A549 (cell line): ENCODE data around the gene P3H1. TPM values are rescaled to one million over a fixed set of nuclear protein-coding genes. Genes with fewer than 3 reads are reported as not detected.

Experiments used
- ATAC-seq, 2 experiments: fragments of 200-7000 bp in 1 of 2; fragments of >200 bp in 1 of 2; cut with Nextera tagmentation in 1 of 2; cut with Tn5 transposase in 1 of 2; 3 replicates each; pipeline versions ENCODE4 v1.8.0 to v1.9.1; 2018 to 2020; ENCODE audit warnings: mild to moderate bottlenecking in 1 of 2, moderate library complexity in 1 of 2
- CTCF ChIA-PET: fragments of 300-600 bp; sonication (Branson Sonifier 250); formaldehyde crosslinking; extraction: SDS; loops from one replicate; lab custom pipeline; 2021; ENCODE audit warnings: antibody characterized with exemption, inconsistent platforms; lab: Yijun Ruan, JAX
- POLR2A ChIA-PET: fragments of 350-600 bp; formaldehyde crosslinking; extraction: SDS; loops from one replicate; lab custom pipeline; 2021; ENCODE audit warnings: antibody characterized with exemption, inconsistent platforms; lab: Yijun Ruan, JAX
- DNase-seq, 2 experiments: peaks; one replicate each; pipeline versions ENCODE4 v3.0.0 to v3.0.0-alpha.2; 2011 to 2016; ENCODE audit warnings: low read depth in 1 of 2, low spot score in 1 of 2
- FAIRE-seq: peaks from 2 replicates; lab custom pipeline; 2011; peaks lifted over from hg19 to GRCh38; lab: Jason Lieb, UNC
- H3K27ac ChIP-seq, 2 experiments: fragments of >200 bp; sonication (Bioruptor Twin); formaldehyde crosslinking; 3 replicates each; pipeline ENCODE4 v1.5.1; 2016 to 2017
- H3K4me1 ChIP-seq: fragments of >200 bp; sonication (Bioruptor Twin); formaldehyde crosslinking; 3 replicates; pipeline ENCODE4 v1.6.1; 2016
- H3K4me2 ChIP-seq: fragments of >200 bp; sonication (Bioruptor Twin); formaldehyde crosslinking; 3 replicates; pipeline ENCODE4 v1.6.1; 2016
- H3K4me3 ChIP-seq: fragments of >200 bp; sonication (Bioruptor Twin); formaldehyde crosslinking; 3 replicates; pipeline ENCODE4 v1.5.1; 2016
- H3K9me3 ChIP-seq: fragments of >200 bp; sonication (Bioruptor Twin); formaldehyde crosslinking; 3 replicates; pipeline ENCODE4 v1.6.1; 2016
- BCL3 ChIP-seq: fragments of >200 bp; sonication (Bioruptor Twin); formaldehyde crosslinking; IDR thresholded peaks from 3 replicates; pipeline ENCODE4 v1.6.1; 2016
- BHLHE40 ChIP-seq: IDR thresholded peaks from 2 replicates; pipeline ENCODE4 v1.6.1; 2012; ENCODE audit warnings: low read depth, low read length, inconsistent platforms
- CBX2 ChIP-seq: fragments of 200-600 bp; sonication (generic); IDR thresholded peaks from 2 replicates; pipeline ENCODE4 v1.6.1; 2016; ENCODE audit warnings: low read depth, mild to moderate bottlenecking, borderline replicate concordance
- CBX8 ChIP-seq: fragments of 200-600 bp; sonication (generic); IDR thresholded peaks from 2 replicates; pipeline ENCODE4 v1.6.1; 2016
- CHD2 ChIP-seq: fragments of 150-350 bp; IDR thresholded peaks from 2 replicates; pipeline ENCODE4 v1.6.1; 2014; ENCODE audit warnings: low read length; ENCODE audit not compliant: partially characterized antibody
- CTCF ChIP-seq: fragments of >200 bp; sonication (Bioruptor Twin); formaldehyde crosslinking; IDR thresholded peaks from 3 replicates; pipeline ENCODE4 v1.5.1; 2016
- EHMT2 ChIP-seq: fragments of 200-600 bp; sonication (generic); IDR thresholded peaks from 2 replicates; pipeline ENCODE4 v1.6.1; 2016; ENCODE audit warnings: antibody characterized with exemption, low read depth, mild to moderate bottlenecking, moderate library complexity
- ELK1 ChIP-seq: fragments of 150-350 bp; IDR thresholded peaks from 2 replicates; pipeline ENCODE4 v1.6.1; 2014; ENCODE audit warnings: low read depth, mild to moderate bottlenecking, low read length
- GATA3 ChIP-seq: IDR thresholded peaks from 2 replicates; pipeline ENCODE4 v1.6.1; 2012; ENCODE audit warnings: borderline replicate concordance
- HDAC2 ChIP-seq: fragments of 200-600 bp; sonication (generic); IDR thresholded peaks from 2 replicates; pipeline ENCODE4 v1.6.1; 2016
- HEYL ChIP-seq: fragments of 250-450 bp; sonication (Bioruptor Pico); IDR thresholded peaks from 2 replicates; pipeline ENCODE4 v1.8.0; 2021; ENCODE audit warnings: mild to moderate bottlenecking, moderate library complexity
- HOXB13 ChIP-seq: fragments of 250-450 bp; sonication (Bioruptor Pico); IDR thresholded peaks from 2 replicates; pipeline ENCODE4 v1.5.0; 2020; ENCODE audit warnings: low read depth, mild to moderate bottlenecking, moderate library complexity
- HOXB5 ChIP-seq: fragments of 250-450 bp; sonication (Bioruptor Pico); IDR thresholded peaks from 2 replicates; pipeline ENCODE4 v1.5.0; 2020; ENCODE audit warnings: mild to moderate bottlenecking, moderate library complexity
- KDM1A ChIP-seq: fragments of 200-600 bp; sonication (generic); IDR thresholded peaks from 2 replicates; pipeline ENCODE4 v1.6.1; 2016; ENCODE audit warnings: low read depth, mild to moderate bottlenecking
- KDM5A ChIP-seq: fragments of 200-600 bp; sonication (generic); IDR thresholded peaks from 2 replicates; pipeline ENCODE4 v1.6.1; 2016; ENCODE audit warnings: antibody characterized with exemption, mild to moderate bottlenecking
- NPAS2 ChIP-seq: fragments of 250-450 bp; sonication (Bioruptor Pico); IDR thresholded peaks from 2 replicates; pipeline ENCODE4 v1.8.0; 2022; ENCODE audit warnings: mild to moderate bottlenecking, moderate library complexity, borderline replicate concordance
- NR3C1 ChIP-seq: fragments of >200 bp; sonication (Bioruptor Twin); formaldehyde crosslinking; IDR thresholded peaks from 3 replicates; pipeline ENCODE4 v1.6.1; 2017
- PHF8 ChIP-seq: fragments of 200-600 bp; sonication (generic); IDR thresholded peaks from 2 replicates; pipeline ENCODE4 v1.6.1; 2016; ENCODE audit warnings: low read depth, mild to moderate bottlenecking, antibody characterized with exemption, moderate library complexity, borderline replicate concordance
- RARB ChIP-seq: fragments of 250-450 bp; sonication (Bioruptor Pico); IDR thresholded peaks from 2 replicates; pipeline ENCODE4 v1.8.0; 2021; ENCODE audit warnings: mild to moderate bottlenecking, moderate library complexity
- RNF2 ChIP-seq: fragments of 200-600 bp; sonication (generic); IDR thresholded peaks from 2 replicates; pipeline ENCODE4 v1.6.1; 2016; ENCODE audit warnings: low read depth, mild to moderate bottlenecking, antibody characterized with exemption, moderate library complexity, borderline replicate concordance
- SMC3 ChIP-seq: fragments of >200 bp; sonication (Bioruptor Twin); formaldehyde crosslinking; IDR thresholded peaks from 3 replicates; pipeline ENCODE4 v1.6.1; 2018; ENCODE audit warnings: inconsistent platforms
- SREBF2 ChIP-seq: fragments of 450-650 bp; IDR thresholded peaks from 2 replicates; pipeline ENCODE4 v1.6.1; 2014; ENCODE audit warnings: mild to moderate bottlenecking, moderate library complexity
- TFCP2L1 ChIP-seq: fragments of 250-450 bp; sonication (Bioruptor Pico); IDR thresholded peaks from 2 replicates; pipeline ENCODE4 v1.5.0; 2021; ENCODE audit warnings: mild to moderate bottlenecking
- TP53 ChIP-seq: fragments of 250-450 bp; sonication (Bioruptor Pico); IDR thresholded peaks from 2 replicates; pipeline ENCODE4 v1.5.0; 2021; ENCODE audit warnings: mild to moderate bottlenecking, moderate library complexity
- USF2 ChIP-seq: fragments of 450-650 bp; IDR thresholded peaks from 2 replicates; pipeline ENCODE4 v1.6.1; 2014; ENCODE audit warnings: antibody characterized with exemption
- ZNF302 ChIP-seq: fragments of 250-450 bp; sonication (Bioruptor Pico); IDR thresholded peaks from 2 replicates; pipeline ENCODE4 v1.9.0; 2021; ENCODE audit warnings: inconsistent platforms, mild to moderate bottlenecking, moderate library complexity
- ZSCAN20 ChIP-seq: fragments of 250-450 bp; sonication (Bioruptor Pico); IDR thresholded peaks from 2 replicates; pipeline ENCODE4 v1.8.0; 2022; ENCODE audit warnings: mild to moderate bottlenecking, moderate library complexity
- WGBS: methylation state at CpG from one replicate; pipeline ENCODE4 v1.1.6; 2017; ENCODE audit errors: missing lambda C conversion rate; 5-methylcytosine and 5-hydroxymethylcytosine counted together
- polyA plus RNA-seq, 4 experiments: library from polyadenylated mRNA; depleted of rRNA in 3 of 4; stranded (reverse); fragments of >200 nt; fragmentation: RNase III in 1 of 4; extraction: RNeasy Plus Mini Kit Qiagen cat#74134 plus additional on column Dnase treatment in 1 of 4; gene quantifications; 2 replicates in 3 of 4; 3 replicates in 1 of 4; pipeline ENCODE4 v1.2.3, GENCODE V29; 2011 to 2017

The P3H1 gene
- polyA plus RNA-seq, 2 of the 4 experiments (the other 2 are of a cell fraction): 27.3 to 30.3 TPM

GRCh38 chr1:42797979-42798378 lies 31.2 kb upstream of the P3H1 start:
- WGBS: 78% methylated on average over 5 of the region's 5 CpGs
- no peak for ATAC-seq

GRCh38 chr1:42797414-42797813 lies 30.6 kb upstream of the P3H1 start:
- Histone ChIP-seq H3K4me3 (no peak overlapping the region), H3K9me3 (no peaks in the 10 kb centered on the region), H3K27ac (no peak overlapping the region), H3K4me2 (no peak overlapping the region), H3K4me1 (no peaks in the 10 kb centered on the region)
- ChIA-PET POLR2A (no interaction called here), CTCF (interaction anchor here (1.2 kb wide), 1 partner anchor 20 kb away, joined by 3 read pairs; no protein-coding TSS in a partner anchor)
- FAIRE-seq (no peak), ATAC-seq (no peak), DNase-seq (no peak)
- no peak for TF ChIP-seq GATA3
- TF ChIP-seq TFCP2L1 (CRISPR knock-in tag): no peak
- 71% methylated on average over 3 of the region's 3 CpGs for WGBS

More at GRCh38 chr1:42797979-42798378, 31.2 kb upstream of the P3H1 start:
- TF ChIP-seq RARB (CRISPR knock-in tag) (no peak), ZSCAN20 (CRISPR knock-in tag) (no peak), EHMT2 (no peak), NPAS2 (CRISPR knock-in tag) (no peak), KDM5A (no peak), NR3C1 (no peak), CBX8 (no peak), ZNF302 (CRISPR knock-in tag) (no peak), SREBF2 (no peak), HDAC2 (no peak)
- Histone ChIP-seq H3K4me1 (no peaks in the 10 kb centered on the region), H3K9me3 (no peaks in the 10 kb centered on the region), H3K4me2 (no peak overlapping the region), H3K27ac (no peak overlapping the region), H3K4me3 (no peak overlapping the region)
- ChIA-PET CTCF (interaction anchor here (1.2 kb wide), 1 partner anchor 21 kb away, joined by 3 read pairs; no protein-coding TSS in a partner anchor), POLR2A (no interaction called here)
- FAIRE-seq (no peak), DNase-seq (no peak)

- Histone ChIP-seq H3K27ac (no peak overlapping the region), H3K4me1 (no peaks in the 10 kb centered on the region), H3K4me2 (no peak overlapping the region)
- no peak for ATAC-seq
- CTCF ChIA-PET: interaction anchor here (1.4 kb wide), 1 partner anchor 129 kb away, joined by 7 read pairs; no protein-coding TSS in a partner anchor
- TF ChIP-seq BCL3: no peak
- no peak for TF ChIP-seq HEYL (CRISPR knock-in tag)
- TF ChIP-seq RNF2: no peak
- no peak for TF ChIP-seq HDAC2
- no peak for TF ChIP-seq NPAS2 (CRISPR knock-in tag)
- TF ChIP-seq CHD2: no peak
- no peak for TF ChIP-seq TP53 (CRISPR knock-in tag)
- no peak for TF ChIP-seq BHLHE40
- TF ChIP-seq HOXB13 (CRISPR knock-in tag): no peak
- TF ChIP-seq CBX2: no peak
- TF ChIP-seq ELK1: no peak
- no peak for TF ChIP-seq KDM1A
- TF ChIP-seq SMC3: no peak
- TF ChIP-seq USF2: no peak
- TF ChIP-seq PHF8: no peak
- no peak for TF ChIP-seq KDM5A
- no peak for TF ChIP-seq CTCF
- no peak for TF ChIP-seq EHMT2
- TF ChIP-seq HOXB5 (CRISPR knock-in tag): no peak
- TF ChIP-seq, all 56 proteins: peak for 0
- POLR2A ChIA-PET: interaction anchor here (0.8 kb wide), 1 partner anchor 112 kb away, joined by 3 read pairs; the partner anchor contains the start of gene YBX1
- H3K4me3 ChIP-seq: no peak overlapping the region
- H3K9me3 ChIP-seq: no peaks in the 10 kb centered on the region
- FAIRE-seq: no peak
- 83% methylated on average over 2 of the region's 2 CpGs for WGBS
- no peak for DNase-seq
Observed at GRCh38 chr1:42793824-42794223, 27.0 kb upstream of the P3H1 start.
